ENCODE data around the gene METTL16.
A peak's percentile ranks its signal among the peaks of the same experiment; 100 is the strongest.
"Not testable (repeated sequence)": the region's sequence is repeated elsewhere in the genome, so short reads cannot be mapped to it uniquely, and the experiment has no call there.

The METTL16 gene

GRCh38 chr17:2545393-2545792 lies 33.7 kb upstream of the METTL16 start:
- no peak overlapping the region for H3K4me3 ChIP-seq (ENCODE audit: control insufficient read depth, low read depth, low read length)
- no peak for DNase-seq (ENCODE audit: low read depth)
- TF ChIP-seq, protein P1, sequence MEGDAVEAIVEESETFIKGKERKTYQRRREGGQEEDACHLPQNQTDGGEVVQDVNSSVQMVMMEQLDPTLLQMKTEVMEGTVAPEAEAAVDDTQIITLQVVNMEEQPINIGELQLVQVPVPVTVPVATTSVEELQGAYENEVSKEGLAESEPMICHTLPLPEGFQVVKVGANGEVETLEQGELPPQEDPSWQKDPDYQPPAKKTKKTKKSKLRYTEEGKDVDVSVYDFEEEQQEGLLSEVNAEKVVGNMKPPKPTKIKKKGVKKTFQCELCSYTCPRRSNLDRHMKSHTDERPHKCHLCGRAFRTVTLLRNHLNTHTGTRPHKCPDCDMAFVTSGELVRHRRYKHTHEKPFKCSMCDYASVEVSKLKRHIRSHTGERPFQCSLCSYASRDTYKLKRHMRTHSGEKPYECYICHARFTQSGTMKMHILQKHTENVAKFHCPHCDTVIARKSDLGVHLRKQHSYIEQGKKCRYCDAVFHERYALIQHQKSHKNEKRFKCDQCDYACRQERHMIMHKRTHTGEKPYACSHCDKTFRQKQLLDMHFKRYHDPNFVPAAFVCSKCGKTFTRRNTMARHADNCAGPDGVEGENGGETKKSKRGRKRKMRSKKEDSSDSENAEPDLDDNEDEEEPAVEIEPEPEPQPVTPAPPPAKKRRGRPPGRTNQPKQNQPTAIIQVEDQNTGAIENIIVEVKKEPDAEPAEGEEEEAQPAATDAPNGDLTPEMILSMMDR (conservative IDR thresholded peaks at IDR 0.05; ENCODE audit: control insufficient read depth, insufficient read depth, low read depth, low read length): no peak

- DNase-seq (ENCODE audit: low read depth): no peak
Measured at GRCh38 chr17:2542456-2542855, 30.8 kb upstream of the METTL16 start.

DNA sequence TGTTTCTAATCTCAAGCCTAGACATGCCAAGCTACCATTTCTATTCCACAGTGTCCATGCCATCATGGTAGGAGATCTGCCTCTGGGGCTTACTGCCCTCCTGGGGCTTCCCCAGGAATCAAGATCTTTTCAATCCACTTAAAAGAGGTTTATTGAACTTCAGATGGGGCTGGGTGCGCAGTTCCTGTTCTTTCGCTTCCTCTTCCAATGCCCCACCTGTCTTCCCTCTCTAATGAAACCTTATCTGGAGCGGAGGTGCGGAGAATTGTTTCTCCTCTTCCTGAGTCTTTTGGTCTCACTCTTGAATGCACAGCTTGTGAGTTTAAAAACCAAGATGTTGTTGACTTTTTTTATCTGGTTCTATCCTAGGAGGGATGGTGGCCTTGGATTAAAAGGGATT lies 30.4 kb upstream of the METTL16 start:
- no peak for DNase-seq (ENCODE audit: low read depth)
- TF ChIP-seq, protein P1 (conservative IDR thresholded peaks at IDR 0.05; ENCODE audit: control insufficient read depth, insufficient read depth, low read depth, low read length): no peak
- no peak overlapping the region for H3K4me3 ChIP-seq (ENCODE audit: control insufficient read depth, low read depth, low read length)

More at GRCh38 chr17:2542456-2542855, 30.8 kb upstream of the METTL16 start:
- H3K4me3 ChIP-seq (ENCODE audit: control insufficient read depth, low read depth, low read length): no peak overlapping the region
- TF ChIP-seq, protein P1 (conservative IDR thresholded peaks at IDR 0.05; ENCODE audit: control insufficient read depth, insufficient read depth, low read depth, low read length): no peak

DNA sequence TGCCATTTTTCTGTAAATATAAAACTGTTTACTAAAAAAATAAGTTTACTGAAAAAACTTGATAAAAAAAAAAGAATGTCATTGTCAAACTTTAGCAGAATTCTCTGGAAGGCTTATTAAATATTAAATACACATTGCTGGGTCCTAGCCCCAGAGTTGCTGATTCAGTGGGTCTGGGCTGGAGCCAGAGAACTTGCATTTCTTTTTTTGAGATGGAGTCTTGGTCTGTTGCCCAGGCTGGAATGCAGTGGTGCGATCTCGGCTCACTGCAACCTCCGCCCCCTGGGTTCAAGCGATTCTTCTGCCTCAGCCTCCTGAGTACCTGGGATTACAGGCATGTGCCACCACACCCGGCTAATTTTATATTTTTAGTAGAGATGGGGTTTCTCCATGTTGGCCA lies 25.9 kb upstream of the METTL16 start:
- not testable (repeated sequence) for H3K4me3 ChIP-seq (ENCODE audit: control insufficient read depth, low read depth, low read length)
- peak; percentile 18 for DNase-seq (ENCODE audit: low read depth)

- TF ChIP-seq, protein P1 (conservative IDR thresholded peaks at IDR 0.05; ENCODE audit: control insufficient read depth, insufficient read depth, low read depth, low read length): no peak
- no peak overlapping the region for H3K4me3 ChIP-seq (ENCODE audit: control insufficient read depth, low read depth, low read length)
- no peak for DNase-seq (ENCODE audit: low read depth)
Measured at GRCh38 chr17:2532146-2532720, 20.5 kb upstream of the METTL16 start.

- DNase-seq (ENCODE audit: low read depth); H3K4me3 ChIP-seq (ENCODE audit: control insufficient read depth, low read depth, low read length): not testable (repeated sequence)
Measured at GRCh38 chr17:2531243-2531954, 19.7 kb upstream of the METTL16 start.

- not testable (repeated sequence) for DNase-seq (ENCODE audit: low read depth); H3K4me3 ChIP-seq (ENCODE audit: control insufficient read depth, low read depth, low read length)
Measured at GRCh38 chr17:2521775-2522410, 10.2 kb upstream of the METTL16 start.

- no peak overlapping the region for H3K4me3 ChIP-seq (ENCODE audit: control insufficient read depth, low read depth, low read length)
- TF ChIP-seq, protein P1 (conservative IDR thresholded peaks at IDR 0.05; ENCODE audit: control insufficient read depth, insufficient read depth, low read depth, low read length): no peak
- DNase-seq (ENCODE audit: low read depth): no peak
Measured at GRCh38 chr17:2521257-2521656, 9.6 kb upstream of the METTL16 start.
